ENCODE data around the gene JMJD8.

JMJD8 gene

DNA sequence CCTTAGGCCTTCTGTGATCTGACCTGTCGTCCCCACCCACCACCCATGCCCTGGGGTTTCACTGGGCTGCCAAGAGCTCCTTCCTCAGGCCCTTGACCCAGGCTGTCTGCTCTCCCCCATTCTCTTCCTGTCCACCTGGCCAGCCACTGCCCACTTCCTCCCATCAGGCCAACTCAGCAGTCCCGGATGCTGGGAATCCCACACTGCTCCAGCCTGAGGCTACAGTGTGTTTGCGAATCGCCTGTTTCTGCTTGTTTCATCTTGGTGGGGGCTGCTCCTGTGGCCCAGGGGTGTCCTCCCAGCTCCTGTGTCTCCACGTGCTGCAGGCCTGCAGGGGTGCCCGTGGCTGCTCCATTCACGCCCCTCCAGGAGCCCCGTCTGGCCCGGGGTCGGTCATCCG lies 29.9 kb upstream of the JMJD8 start:
- no peak for DNase-seq

DNA sequence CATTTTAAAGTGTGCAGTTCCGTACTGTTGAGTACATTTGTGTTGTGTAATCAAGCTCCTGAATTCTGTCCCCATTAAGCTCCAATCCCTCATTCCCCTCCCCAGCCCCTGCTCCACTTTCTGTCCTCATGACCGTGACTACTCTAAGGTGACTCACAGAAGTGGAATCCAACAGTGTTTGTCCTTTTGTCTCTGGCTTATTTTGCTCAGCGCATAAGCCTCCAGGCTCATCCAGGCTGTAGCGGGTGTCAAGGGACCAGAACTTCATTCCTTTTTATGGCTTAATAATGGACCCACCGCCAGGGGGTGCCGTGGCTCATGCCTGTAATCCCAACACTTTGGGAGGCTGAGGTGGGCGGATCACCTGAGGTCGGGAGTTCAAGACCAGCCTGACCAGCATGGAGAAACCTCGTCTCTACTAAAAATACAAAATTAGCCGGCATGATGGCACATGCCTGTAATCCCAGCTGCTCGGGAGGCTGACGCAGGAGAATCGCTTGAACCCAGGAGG lies 28.7 kb upstream of the JMJD8 start:
- intact Hi-C loops (cut with DNase I) = loop anchor here (5.0 kb wide), 1 partner anchor 75 kb away; the partner anchor contains the start of genes CHTF18 and RPUSD1
- DNase-seq = peak in 3 of 42 donors; percentile 49 to 70 (median 62)

More for the DNA sequence above, 29.9 kb upstream of the JMJD8 start:
- intact Hi-C loops (cut with DNase I) = loop anchor here (5.0 kb wide), 1 partner anchor 73 kb away; the partner anchor contains the start of genes CHTF18 and RPUSD1

DNA sequence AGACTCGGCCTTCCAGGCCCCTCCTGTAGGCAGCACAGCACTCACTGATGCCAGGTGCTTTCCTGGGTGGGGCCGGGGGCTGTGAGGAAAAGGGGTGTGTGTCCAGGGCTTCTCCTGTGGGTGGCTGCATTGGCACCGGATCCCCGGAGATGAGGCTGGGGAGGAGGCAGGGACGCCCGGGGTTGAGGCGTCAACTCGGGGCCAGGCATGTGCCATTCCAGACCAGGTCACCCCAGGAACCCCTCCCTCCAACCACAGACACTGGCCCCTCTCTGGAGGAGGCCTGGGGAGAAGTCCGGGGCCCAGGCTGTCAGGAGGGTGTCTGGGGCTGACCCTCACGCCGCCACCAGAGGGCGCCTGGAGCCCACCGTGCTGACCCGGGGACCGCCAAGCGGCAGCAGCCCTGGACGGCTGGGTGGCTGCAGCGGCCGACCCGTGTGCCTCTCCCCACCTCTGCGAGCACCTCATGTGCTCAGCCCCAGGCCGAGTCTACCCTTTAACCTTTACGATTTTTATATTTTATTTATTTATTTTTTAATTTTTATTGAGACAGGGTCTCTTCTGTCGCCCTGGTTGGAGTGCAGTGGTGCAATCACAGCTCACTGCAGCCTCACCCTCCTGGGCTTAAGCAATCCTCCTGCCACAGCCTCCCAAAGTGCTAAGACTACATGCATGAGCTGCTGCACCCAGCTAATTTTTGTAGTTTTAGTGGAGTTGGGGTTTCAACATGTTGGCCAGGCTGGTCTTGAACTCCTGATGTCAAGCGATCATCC lies 27.6 kb upstream of the JMJD8 start:
- peak in 40 of 42 donors; percentile 67 to 93 (median 82) for DNase-seq
- intact Hi-C loops (cut with DNase I) = loop anchor here (5.0 kb wide), 1 partner anchor 76 kb away; the partner anchor contains the start of genes CHTF18 and RPUSD1

DNA sequence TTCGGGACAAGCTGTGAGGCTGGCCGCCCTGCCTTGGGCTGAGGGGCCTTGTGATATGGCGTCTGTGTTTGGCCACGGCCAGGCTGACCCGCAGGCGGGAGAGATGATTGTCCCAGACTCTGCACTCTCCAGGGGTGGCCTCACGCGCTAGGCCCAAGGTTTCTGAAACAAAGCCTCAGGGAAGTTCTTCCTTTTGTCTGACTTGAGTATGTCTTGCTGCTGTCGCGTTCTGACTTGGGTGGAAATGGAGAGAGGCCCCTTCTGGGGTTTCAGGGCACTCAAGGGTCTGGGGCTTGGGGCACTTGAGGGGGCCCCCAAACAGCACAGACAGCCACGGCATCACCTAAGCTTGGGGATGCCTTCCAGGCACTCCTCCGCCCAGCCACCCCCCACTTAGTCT lies 26.9 kb upstream of the JMJD8 start:
- intact Hi-C loops (cut with DNase I) = loop anchor here (5.0 kb wide), 1 partner anchor 76 kb away; the partner anchor contains the start of genes CHTF18 and RPUSD1
- no peak for DNase-seq

DNA sequence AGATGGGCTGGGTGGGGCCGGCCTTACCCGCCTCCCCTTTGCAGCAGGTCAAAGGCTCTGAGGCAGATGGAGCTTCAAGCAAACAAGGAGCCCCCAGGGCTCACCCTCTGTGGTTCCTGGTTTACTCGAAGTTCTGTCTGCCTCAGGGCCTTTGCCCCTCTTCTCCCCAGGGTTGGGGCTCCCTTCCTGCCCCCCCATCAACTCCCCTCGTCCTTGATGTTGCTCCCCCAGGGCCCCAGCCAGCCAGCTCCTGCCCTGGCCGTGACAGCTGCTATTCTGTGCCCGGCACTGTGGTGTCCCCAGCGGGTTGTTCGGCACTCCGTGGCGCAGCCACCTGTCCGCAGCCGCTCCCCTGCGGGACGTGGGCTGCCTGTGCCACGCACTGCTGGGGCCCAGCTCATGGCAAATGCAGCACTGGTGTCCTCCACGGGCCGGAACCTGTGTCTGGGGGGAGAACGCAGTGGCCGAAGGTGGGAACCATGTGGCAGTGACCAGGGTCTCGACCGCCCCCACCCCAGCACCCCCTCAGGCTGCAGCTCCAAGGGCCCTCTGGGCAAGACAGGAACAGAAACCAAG lies 26.5 kb upstream of the JMJD8 start:
- intact Hi-C loops (cut with DNase I) = loop anchor here (5.0 kb wide), 1 partner anchor 77 kb away; the partner anchor contains the start of genes CHTF18 and RPUSD1
- DNase-seq = no peak

DNA sequence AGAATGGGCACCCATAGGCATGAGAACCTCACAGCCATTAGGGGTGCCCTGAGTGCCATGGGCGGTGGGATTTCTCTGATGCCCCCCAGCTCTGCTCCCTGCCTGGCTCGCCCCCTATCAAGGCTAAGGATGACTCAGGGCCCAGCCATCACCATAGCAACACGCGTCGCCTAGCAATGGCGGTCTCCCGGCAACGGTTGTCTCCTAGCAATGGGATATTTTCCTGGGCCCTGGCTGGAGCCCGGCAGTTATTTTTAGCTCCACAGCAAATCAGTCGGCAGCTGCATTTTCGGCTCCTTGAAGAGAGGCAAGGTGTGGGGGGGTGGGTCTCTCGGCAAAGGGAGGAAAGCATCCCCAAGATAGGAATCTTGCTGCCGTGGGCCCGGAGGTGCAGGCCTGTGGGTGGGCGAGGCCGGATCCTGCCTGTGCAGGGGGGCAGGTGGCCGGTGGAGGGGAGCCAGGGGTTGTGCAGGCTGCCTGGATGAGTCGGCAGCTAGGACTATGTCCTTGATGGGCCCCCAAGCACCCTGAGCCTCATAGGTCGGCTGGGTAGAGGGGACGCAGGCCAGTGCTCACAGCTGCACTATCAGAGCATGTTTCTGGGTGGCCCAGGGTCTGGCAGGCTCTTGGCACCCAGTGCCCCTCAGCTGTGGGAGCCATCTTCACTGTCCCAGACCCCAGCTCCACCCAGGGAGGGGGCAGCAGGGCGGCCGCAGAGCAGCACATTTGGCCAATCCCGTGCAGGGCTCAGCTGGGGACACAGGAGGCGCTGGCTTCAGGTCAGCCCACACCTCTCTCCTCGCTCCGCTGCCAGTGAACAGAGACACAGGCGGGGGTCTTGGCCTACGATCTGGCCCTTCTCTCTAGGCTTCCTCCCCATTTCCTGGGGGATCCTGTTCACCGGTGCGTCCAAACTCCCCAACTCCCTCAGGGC lies 25.7 kb upstream of the JMJD8 start:
- DNase-seq = peak; percentile 82 to 97 (median 92)
- intact Hi-C loops (cut with DNase I) = loop anchor here (5.0 kb wide), 1 partner anchor 77 kb away; the partner anchor contains the start of genes CHTF18 and RPUSD1

DNA sequence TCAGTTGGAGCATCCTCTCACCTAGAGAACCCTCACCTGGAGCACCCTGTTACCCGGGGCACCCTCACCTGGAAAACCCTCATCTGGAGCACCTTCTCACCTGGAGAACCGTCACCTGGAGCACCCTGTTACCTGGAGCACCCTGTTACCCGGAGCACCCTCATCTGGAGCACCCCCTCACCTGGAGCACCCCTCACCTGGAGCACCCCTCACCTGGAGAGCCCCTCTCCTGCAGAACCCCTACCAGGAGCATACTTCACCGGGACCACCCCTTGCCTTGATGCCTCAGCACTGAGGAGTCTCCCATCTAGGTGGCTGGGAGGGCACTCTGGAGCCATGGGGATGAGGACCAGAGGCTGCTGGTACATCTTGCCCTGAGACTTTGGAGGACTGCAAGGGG lies 24.8 kb upstream of the JMJD8 start:
- DNase-seq = no peak
- intact Hi-C loops (cut with DNase I) = no loop called here

DNA sequence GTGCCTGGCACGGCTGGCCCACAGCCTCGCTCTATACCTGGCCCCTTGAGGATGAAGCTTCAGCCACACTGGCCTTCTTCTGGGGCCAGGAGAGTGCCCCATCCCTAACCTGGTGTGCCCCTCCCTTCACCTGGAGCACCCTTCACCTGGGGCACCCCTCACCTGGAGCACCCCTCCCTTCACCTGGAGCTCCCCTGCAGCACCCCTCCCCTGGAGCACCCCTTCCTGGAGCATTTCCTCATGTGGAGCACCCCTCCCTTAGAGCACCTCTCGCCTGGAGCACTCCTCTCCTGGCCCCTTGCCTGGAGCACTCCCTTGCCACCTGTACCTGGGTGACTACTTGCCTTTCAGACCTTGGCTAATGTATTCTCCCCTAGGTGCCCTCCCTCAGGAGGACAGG lies 23.9 kb upstream of the JMJD8 start:
- intact Hi-C loops (cut with DNase I) = no loop called here
- DNase-seq = no peak

DNA sequence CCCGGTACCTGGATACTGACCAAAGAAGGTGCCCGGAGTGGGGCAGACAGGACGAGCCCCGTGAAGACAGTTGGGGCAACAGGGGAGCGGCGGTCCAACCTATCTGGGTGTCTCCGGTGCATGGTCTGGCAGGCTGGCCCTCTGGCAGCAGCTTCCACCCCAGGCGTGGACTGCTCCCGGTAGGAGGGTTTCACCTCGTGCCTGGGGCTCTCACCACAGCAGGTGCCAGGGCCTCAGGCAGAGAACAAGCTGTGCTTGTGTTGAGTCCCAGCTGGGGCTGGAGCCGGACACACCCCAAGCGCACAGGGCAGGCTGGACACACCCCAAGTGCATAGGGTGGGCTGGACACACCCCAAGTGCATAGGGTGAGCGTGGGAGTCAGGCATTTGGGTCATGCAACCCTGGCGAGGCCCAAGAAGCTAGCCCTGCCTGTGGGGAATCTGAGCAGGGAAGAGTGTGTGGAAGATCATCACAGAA lies 23.0 kb upstream of the JMJD8 start:
- DNase-seq = peak in 1 of 42 donors; percentile 12
- intact Hi-C loops (cut with DNase I) = no loop called here

DNA sequence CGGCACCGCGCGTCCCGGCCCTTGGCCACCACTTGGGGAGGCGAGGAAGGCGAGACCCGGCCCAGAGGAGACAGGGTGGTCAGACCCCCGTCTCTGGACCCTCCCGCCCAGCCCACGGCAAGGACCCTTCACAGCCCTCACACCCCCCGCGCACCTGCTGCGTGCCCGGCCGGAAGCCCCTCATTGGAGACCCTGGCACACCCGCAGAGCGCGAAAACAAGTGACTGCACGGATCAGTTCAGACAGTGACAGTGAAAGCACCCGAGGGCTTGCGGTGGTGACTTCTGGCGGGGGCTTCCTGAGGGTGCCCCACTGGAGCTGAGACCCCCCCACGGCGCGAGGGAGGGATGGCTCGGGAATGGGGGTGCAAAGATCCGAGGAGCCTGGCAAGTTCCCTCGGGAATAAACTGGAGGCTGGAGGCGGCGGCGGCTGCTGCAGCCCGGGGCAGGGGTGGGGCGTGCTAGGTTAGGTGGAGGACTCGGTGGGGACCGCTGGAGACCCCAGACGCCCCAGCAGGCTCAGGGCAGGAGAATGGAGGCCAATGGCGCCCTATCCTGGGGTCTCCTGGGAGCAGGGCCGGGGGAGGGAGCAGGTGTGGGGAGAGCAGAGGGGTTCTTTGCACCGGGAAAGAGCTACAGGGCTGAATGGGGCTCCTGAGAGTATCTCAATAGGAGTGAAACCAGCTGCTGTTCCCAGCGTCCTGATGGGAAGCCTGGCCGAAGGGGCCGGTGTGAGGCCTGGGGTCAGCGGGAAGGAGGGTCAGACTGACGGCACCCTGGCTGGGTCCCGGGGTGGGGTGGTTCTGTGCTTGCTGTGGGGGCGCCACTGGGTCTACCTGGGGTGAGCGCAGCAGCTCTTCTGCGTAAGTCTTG lies 22.3 kb upstream of the JMJD8 start:
- intact Hi-C loops (cut with DNase I) = no loop called here
- DNase-seq = peak in 13 of 42 donors; percentile 38 to 78 (median 59)

DNA sequence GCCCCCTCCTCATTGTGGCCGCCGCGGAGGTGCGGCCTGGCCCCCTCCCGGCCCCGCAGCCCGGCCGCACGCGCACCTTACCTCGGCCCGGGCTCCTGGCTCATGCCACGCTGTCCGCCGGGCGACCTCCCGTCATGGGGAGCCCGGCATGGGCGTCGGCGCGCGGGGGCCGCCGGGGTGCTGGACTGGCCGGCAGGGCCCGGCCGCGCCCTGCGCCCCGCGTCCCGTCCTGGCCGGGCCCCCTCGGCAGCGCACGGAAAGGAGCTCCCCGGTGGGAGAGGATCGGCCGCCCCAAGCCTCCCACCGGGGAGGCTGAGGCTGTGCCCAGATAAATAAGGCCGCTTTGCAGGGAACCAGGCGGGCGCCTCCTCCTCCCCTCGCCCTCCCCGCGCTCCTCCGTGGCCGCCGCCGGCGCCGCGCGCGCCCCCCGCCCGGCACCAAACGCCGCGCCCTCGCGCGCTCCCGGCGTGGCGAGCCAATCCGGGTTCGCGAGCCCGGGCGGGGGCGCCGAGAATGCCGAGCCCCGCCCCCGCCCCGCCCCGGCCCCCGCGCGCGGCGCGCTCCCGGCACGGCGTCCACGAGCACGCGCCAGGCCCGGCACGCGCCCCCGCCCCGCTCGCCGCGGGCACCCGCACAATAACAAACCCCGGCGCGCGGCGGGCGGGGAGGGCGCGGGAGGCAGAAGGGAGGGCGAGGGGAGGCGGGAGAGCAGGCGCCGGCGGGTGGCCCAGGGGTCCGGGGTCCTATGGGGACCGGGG lies 21.5 kb upstream of the JMJD8 start, which contains the start of gene FBXL16:
TSS of gene FBXL16 (minus strand) at position 371 of the 758 bp plus-strand sequence. CDS start 8,396 bp downstream, outside the sequence.
- intact Hi-C loops (cut with DNase I) = no loop called here
- peak in 39 of 42 donors; percentile 52 to 89 (median 75) for DNase-seq

DNA sequence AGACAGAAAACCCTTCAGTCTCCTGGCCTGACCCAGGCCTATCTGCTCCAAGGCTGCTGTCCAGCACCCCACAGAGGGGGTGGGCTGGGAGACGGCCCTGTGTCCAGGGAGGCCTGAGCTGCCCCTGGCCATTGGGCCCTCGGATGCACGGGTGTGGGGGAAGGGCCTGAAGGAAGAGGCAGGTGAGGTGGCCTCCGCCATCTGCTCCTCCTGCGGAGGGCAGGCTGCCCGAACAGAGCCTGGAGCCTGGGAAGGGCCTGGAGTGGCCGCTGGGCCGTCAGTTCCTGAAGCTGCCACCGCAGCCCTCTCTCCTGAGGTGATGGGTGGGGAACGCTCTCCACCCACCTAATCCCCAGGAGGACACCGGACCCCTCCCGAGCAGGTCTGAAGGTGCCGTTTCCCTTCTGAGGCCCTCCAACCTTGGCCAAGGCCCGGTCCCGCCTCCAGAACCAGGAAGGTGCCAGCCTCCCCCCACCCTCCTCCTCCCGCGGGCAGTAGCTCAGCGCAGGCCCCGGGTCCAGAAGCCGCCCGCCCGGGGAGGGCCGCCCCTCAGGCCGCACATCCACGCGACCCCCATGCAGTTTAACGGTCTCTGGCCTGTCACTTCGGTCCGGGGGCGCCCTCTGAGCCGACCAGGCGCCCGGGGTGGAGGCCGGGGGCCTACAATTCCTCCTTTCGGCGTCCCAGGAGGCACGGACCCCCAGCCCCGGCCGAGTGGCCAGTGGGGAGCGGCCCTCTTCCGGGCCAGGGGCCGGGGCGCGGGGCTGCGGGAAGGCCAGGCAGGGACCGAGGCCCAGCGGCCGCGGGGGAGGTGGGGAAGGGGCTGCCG lies 20.6 kb upstream of the JMJD8 start:
- intact Hi-C loops (cut with DNase I) = no loop called here
- DNase-seq = no peak

DNA sequence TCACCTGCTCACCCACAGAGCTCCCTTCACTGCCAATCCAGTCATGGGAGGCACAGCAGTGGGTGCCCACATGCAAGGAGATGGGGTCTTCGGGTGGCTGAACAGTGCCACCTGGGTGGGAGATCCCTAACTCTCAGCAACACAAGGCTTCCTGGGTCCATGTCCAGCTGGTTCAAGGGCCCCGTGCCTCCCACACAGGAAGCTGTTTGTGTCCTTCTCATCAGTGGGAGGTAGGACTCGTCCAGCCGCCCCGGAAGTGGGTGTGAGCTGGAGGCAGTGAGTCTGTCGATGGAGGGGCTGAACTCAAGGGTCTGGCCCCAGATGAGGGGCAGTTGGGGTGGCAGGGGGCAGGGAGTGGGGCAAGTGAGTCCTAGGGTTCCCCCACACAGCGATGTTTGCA lies 19.9 kb upstream of the JMJD8 start:
- DNase-seq = no peak
- intact Hi-C loops (cut with DNase I) = no loop called here

DNA sequence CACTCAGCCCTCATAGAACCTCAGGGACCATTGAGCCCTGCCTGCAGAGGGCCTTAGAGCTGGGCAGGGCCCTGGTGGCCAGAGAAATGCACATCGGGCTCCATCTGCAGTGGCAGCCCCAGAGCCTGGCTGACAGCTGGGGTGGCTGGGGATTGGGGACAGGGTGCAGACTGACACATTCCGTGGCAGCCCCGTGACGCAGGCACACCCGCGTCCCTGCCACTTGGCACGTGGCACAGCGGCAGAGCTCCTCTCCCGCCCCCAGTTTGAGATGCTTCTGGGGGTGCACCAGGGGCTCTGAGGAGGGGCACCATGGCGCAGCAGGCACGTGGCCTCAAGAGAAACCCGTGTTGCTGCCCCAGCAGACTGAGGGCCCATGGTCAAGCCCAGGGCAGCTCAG lies 19.3 kb upstream of the JMJD8 start:
- intact Hi-C loops (cut with DNase I) = no loop called here
- DNase-seq = peak in 41 of 42 donors; percentile 54 to 93 (median 79)

DNA sequence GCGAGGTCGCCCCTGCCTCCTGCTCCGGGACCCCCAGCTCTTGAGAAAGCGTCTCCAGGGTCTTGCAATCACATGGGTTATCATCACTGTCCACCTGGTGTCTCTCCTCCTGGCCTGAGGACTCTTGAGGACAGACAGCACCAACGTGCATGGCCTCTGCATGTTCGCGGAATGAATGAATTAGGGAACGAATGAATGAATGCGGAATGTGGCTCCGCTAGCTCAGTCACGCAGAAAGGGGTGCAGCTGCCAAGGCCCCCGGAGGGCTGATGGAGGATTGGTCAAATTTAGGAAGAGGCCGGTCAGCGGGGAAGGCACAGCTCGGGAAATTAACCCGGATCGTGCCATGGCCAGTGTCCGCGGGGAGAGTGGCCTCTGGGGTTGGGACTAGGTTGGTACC lies 18.2 kb upstream of the JMJD8 start:
- intact Hi-C loops (cut with DNase I) = no loop called here
- no peak for DNase-seq

Data from head of caudate nucleus (tissue), 42 donors.